Measurements from ENCODE around the gene SORCS1. TPM values are rescaled to one million over a fixed set of nuclear protein-coding genes. Genes with fewer than 3 reads are reported as not detected.

Gene SORCS1
- total and polyA plus RNA-seq, 2 experiments from 2014 or later, result 2.9 to 8.9 TPM

- no peak for TF ChIP-seq ZNF462 (CRISPR knock-in tag; IDR thresholded peaks at IDR 0.05)
Observed at GRCh38 chr10:107157071-107157470, 7.4 kb downstream of the SORCS1 start (continued).

DNA sequence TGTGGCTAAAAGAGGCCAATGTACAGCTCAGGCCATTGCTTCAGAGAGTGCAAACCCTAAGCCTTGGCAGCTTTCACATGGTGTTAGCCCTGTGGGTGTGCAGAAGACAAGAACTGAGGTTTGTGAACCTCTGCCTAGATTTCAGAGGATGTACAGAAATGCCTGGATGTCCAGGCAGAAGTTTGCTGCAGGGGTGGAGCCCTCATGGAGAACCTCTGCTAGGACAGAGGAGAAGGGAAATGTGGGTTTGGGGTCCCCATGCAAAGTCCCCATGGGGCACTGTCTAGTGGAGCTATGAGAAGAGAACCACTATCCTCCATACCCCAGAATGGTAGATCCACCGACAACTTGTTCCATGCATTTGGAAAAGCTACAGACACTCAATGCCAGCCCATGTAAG lies 12.4 kb downstream of the SORCS1 start:
- ATAC-seq, result no peak
- no peaks in the 10 kb centered on the region for H3K4me1 ChIP-seq (ENCODE audit: insufficient read depth)

More for the DNA sequence above, 12.4 kb downstream of the SORCS1 start:
- Histone ChIP-seq H3K4me3 (no peak overlapping the region), H3K27me3 (ENCODE audit: insufficient read depth) (no peaks in the 10 kb centered on the region), H3F3A (replicated peaks; ENCODE audit: low read depth) (no peaks in the 10 kb centered on the region), H2AFZ (no peak overlapping the region), H3K36me3 (ENCODE audit: insufficient read depth) (peaks cover 3% of the 10 kb centered on the region; the same call in 1 of the 2 replicates), H3K4me2 (no peak overlapping the region), H3K79me2 (replicated peaks; ENCODE audit: insufficient read depth) (no peaks in the 10 kb centered on the region), H4K20me1 (replicated peaks; ENCODE audit: insufficient read depth) (no peaks in the 10 kb centered on the region; the same call in 1 of the 2 replicates), H3K27ac (ENCODE audit: low read depth) (no peak overlapping the region), H3K9me2 (ENCODE audit: insufficient read depth) (no peaks in the 10 kb centered on the region)
- H3K4me1 Mint-ChIP-seq, result no peaks in the 10 kb centered on the region; the same call in 2 of the 3 replicates
- H3K36me3 Mint-ChIP-seq (ENCODE audit: low read depth), result peaks cover 32% of the 10 kb centered on the region
- no peak for DNase-seq (ENCODE audit: low spot score)
- TF ChIP-seq EZH2phosphoT487 (IDR thresholded peaks at IDR 0.05; ENCODE audit: unreplicated experiment) (no peak), POLR2AphosphoS5 (IDR thresholded peaks at IDR 0.05; ENCODE audit: low read depth) (no peak), EZH2 (IDR thresholded peaks at IDR 0.05; ENCODE audit: low read depth, unreplicated experiment) (no peak), JUNB (IDR thresholded peaks at IDR 0.05; ENCODE audit: unreplicated experiment) (no peak), REST (IDR thresholded peaks at IDR 0.05; ENCODE audit: unreplicated experiment) (no peak), ZNF114 (CRISPR knock-in tag; IDR thresholded peaks at IDR 0.05) (no peak), NANOG (IDR thresholded peaks at IDR 0.05; ENCODE audit: borderline replicate concordance) (no peak), ZNF331 (CRISPR knock-in tag; IDR thresholded peaks at IDR 0.05; ENCODE audit: low read depth) (no peak)
- TF ChIP-seq, protein P1, sequence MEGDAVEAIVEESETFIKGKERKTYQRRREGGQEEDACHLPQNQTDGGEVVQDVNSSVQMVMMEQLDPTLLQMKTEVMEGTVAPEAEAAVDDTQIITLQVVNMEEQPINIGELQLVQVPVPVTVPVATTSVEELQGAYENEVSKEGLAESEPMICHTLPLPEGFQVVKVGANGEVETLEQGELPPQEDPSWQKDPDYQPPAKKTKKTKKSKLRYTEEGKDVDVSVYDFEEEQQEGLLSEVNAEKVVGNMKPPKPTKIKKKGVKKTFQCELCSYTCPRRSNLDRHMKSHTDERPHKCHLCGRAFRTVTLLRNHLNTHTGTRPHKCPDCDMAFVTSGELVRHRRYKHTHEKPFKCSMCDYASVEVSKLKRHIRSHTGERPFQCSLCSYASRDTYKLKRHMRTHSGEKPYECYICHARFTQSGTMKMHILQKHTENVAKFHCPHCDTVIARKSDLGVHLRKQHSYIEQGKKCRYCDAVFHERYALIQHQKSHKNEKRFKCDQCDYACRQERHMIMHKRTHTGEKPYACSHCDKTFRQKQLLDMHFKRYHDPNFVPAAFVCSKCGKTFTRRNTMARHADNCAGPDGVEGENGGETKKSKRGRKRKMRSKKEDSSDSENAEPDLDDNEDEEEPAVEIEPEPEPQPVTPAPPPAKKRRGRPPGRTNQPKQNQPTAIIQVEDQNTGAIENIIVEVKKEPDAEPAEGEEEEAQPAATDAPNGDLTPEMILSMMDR (conservative IDR thresholded peaks at IDR 0.05; ENCODE audit: low read depth in 2 of 2), result no peak
- TF ChIP-seq, protein P2, sequence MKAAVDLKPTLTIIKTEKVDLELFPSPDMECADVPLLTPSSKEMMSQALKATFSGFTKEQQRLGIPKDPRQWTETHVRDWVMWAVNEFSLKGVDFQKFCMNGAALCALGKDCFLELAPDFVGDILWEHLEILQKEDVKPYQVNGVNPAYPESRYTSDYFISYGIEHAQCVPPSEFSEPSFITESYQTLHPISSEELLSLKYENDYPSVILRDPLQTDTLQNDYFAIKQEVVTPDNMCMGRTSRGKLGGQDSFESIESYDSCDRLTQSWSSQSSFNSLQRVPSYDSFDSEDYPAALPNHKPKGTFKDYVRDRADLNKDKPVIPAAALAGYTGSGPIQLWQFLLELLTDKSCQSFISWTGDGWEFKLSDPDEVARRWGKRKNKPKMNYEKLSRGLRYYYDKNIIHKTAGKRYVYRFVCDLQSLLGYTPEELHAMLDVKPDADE (IDR thresholded peaks at IDR 0.05), result no peak
- peaks cover 31% of the 10 kb centered on the region for H3K9me3 Mint-ChIP-seq
- H3K27me3 Mint-ChIP-seq (ENCODE audit: insufficient read depth, low read depth, poor library complexity), result peaks cover 3% of the 10 kb centered on the region
- H3K4me3 Mint-ChIP-seq, result no peak overlapping the region
- no peak overlapping the region for H3K27ac Mint-ChIP-seq

Measured in GM23338 (cell line).